PC-3 (cell line): ENCODE results near the gene C20orf173. TPM values are rescaled to one million over a fixed set of nuclear protein-coding genes. Genes with fewer than 3 reads are reported as not detected.

Experiments
- ATAC-seq: fragments of 200-7000 bp; cut with Tn5 transposase; 2 replicates; pipeline ENCODE4 v1.9.1; 2020; ENCODE audit warnings: mild to moderate bottlenecking, moderate library complexity
- BruUV-seq: library from RNA; stranded (reverse); fragments of 400-500 nt; replicated peaks from 2 replicates; lab custom pipeline; 2021; lab: Mats Ljungman, UMichigan
- CTCF ChIA-PET: fragments of 300-600 bp; sonication (Branson Sonifier 250); formaldehyde crosslinking; loops from one replicate; lab custom pipeline; 2022; ENCODE audit warnings: antibody characterized with exemption; lab: Charles Lee
- POLR2A ChIA-PET: fragments of 300-600 bp; sonication (Branson Sonifier 250); formaldehyde crosslinking; loops from one replicate; lab custom pipeline; 2022; ENCODE audit warnings: antibody characterized with exemption; ENCODE audit not compliant: unreplicated experiment; lab: Charles Lee
- DNase-seq: peaks from one replicate; pipeline ENCODE4 v3.0.0-alpha.2; 2015
- H2AFZ ChIP-seq: fragments of 300-600 bp; sonication (generic); 2 replicates; pipeline ENCODE4 v1.6.0; 2016; ENCODE audit warnings: antibody characterized with exemption, low read length
- H3F3A ChIP-seq: fragments of 300-600 bp; sonication (generic); one replicate; pipeline ENCODE4 v1.6.0; 2017; ENCODE audit warnings: antibody characterized with exemption, low read length, control low read depth, mild to moderate bottlenecking; ENCODE audit not compliant: unreplicated experiment
- H3K27ac ChIP-seq: fragments of 300-600 bp; sonication (generic); 2 replicates; pipeline ENCODE4 v1.5.1; 2016; ENCODE audit warnings: mild to moderate bottlenecking, low read length
- H3K27me3 ChIP-seq: fragments of 300-600 bp; sonication (generic); 2 replicates; pipeline ENCODE4 v1.6.1; 2016; ENCODE audit warnings: low read length, mixed read lengths
- H3K36me3 ChIP-seq: fragments of 300-600 bp; sonication (generic); 2 replicates; pipeline ENCODE4 v1.6.1; 2016; ENCODE audit warnings: low read depth, mixed run types, low read length, mixed read lengths
- H3K4me1 ChIP-seq: fragments of 300-600 bp; sonication (generic); 2 replicates; pipeline ENCODE4 v1.5.1; 2016; ENCODE audit warnings: low read length; ENCODE audit not compliant: insufficient read depth
- H3K4me2 ChIP-seq: fragments of 300-600 bp; sonication (generic); 2 replicates; pipeline ENCODE4 v1.6.0; 2016; ENCODE audit warnings: low read length
- H3K4me3 ChIP-seq: fragments of 300-600 bp; sonication (generic); 2 replicates; pipeline ENCODE4 v1.5.1; 2016; ENCODE audit warnings: mild to moderate bottlenecking, low read length, mixed read lengths
- H3K79me2 ChIP-seq: fragments of 300-600 bp; sonication (generic); 2 replicates; pipeline ENCODE4 v1.6.1; 2017; ENCODE audit warnings: low read length, mixed read lengths
- H3K9ac ChIP-seq: fragments of 300-600 bp; sonication (generic); 2 replicates; pipeline ENCODE4 v1.6.0; 2016; ENCODE audit warnings: mild to moderate bottlenecking, low read length
- H3K9me2 ChIP-seq: fragments of 300-600 bp; sonication (generic); replicated peaks from 2 replicates; pipeline ENCODE4 v1.6.1; 2016; ENCODE audit warnings: mixed run types, low read length, mixed read lengths
- H3K9me3 ChIP-seq: fragments of 300-600 bp; sonication (generic); 2 replicates; pipeline ENCODE4 v1.6.1; 2016; ENCODE audit warnings: low read length, mixed read lengths
- H4K20me1 ChIP-seq: fragments of 300-600 bp; sonication (generic); 2 replicates; pipeline ENCODE4 v1.6.1; 2016; ENCODE audit warnings: low read length, mixed read lengths
- CTCF ChIP-seq: fragments of 300-600 bp; sonication (generic); conservative IDR thresholded peaks from 2 replicates; pipeline ENCODE4 v1.5.1; 2017; ENCODE audit warnings: antibody characterized with exemption, low read depth, mild to moderate bottlenecking, low read length
- EZH2 ChIP-seq: fragments of 300-600 bp; sonication (generic); IDR thresholded peaks from one replicate; pipeline ENCODE4 v1.6.1; 2017; ENCODE audit warnings: antibody characterized with exemption, mild to moderate bottlenecking, low read length; ENCODE audit not compliant: unreplicated experiment
- EZH2phosphoT487 ChIP-seq: fragments of 300-600 bp; sonication (generic); IDR thresholded peaks from 2 replicates; pipeline ENCODE4 v1.6.1; 2018; ENCODE audit warnings: mild to moderate bottlenecking, antibody characterized with exemption, low read length, borderline replicate concordance
- intact Hi-C: fragments of 100-400 bp; cut with micrococcal nuclease; formaldehyde crosslinking; loops from 2 replicates; pipeline ENCODE4 v1.9.0; 2023
- total RNA-seq: library from RNA; depleted of rRNA; stranded (reverse); fragments of >200 nt; gene quantifications from 2 replicates; pipeline ENCODE4 v1.2.3, GENCODE V29; 2014

The C20orf173 gene
- total RNA-seq, 1 experiment from 2014 or later: not detected

- BruUV-seq: no TSS peak
- ATAC-seq: peak; percentile 53
- intact Hi-C loops: no loop called here
- H3K27me3 ChIP-seq: no peaks in the 10 kb centered on the region
- H3K79me2 ChIP-seq: no peaks in the 10 kb centered on the region
- H3K9ac ChIP-seq: no peak overlapping the region
- H3K4me2 ChIP-seq: no peak overlapping the region
- DNase-seq: no peak
- no peaks in the 10 kb centered on the region for H4K20me1 ChIP-seq
- POLR2A ChIA-PET: no interaction called here
- H3K4me3 ChIP-seq: no peak overlapping the region
- H3K36me3 ChIP-seq: peaks cover 20% of the 10 kb centered on the region
- H3K4me1 ChIP-seq: peaks cover 11% of the 10 kb centered on the region
- H3K9me2 ChIP-seq: no peaks in the 10 kb centered on the region
- TF ChIP-seq EZH2: no peak
- no peak for TF ChIP-seq EZH2phosphoT487
- TF ChIP-seq CTCF: no peak
- no peak overlapping the region for H2AFZ ChIP-seq
- no peaks in the 10 kb centered on the region for H3F3A ChIP-seq
- H3K27ac ChIP-seq: no peak overlapping the region
- H3K9me3 ChIP-seq: no peaks in the 10 kb centered on the region
- CTCF ChIA-PET: no interaction called here
These were observed 42.1 kb upstream of the C20orf173 start for GRCh38 chr20:35571555-35571954.

GRCh38 chr20:35568645-35569044 lies 39.2 kb upstream of the C20orf173 start:
- CTCF ChIA-PET: interaction anchor here (0.6 to 0.7 kb wide), 2 partner anchors 42 to 89 kb away, joined by 3 read pairs; no protein-coding TSS in a partner anchor
- Histone ChIP-seq H4K20me1 (no peaks in the 10 kb centered on the region), H3K4me3 (no peak overlapping the region), H3K79me2 (no peaks in the 10 kb centered on the region), H3K9ac (no peak overlapping the region), H3F3A (no peaks in the 10 kb centered on the region), H2AFZ (no peak overlapping the region), H3K4me2 (no peak overlapping the region), H3K27me3 (no peaks in the 10 kb centered on the region), H3K9me2 (no peaks in the 10 kb centered on the region), H3K27ac (no peak overlapping the region), H3K9me3 (no peaks in the 10 kb centered on the region), H3K36me3 (peaks cover 6% of the 10 kb centered on the region), H3K4me1 (no peaks in the 10 kb centered on the region)
- POLR2A ChIA-PET: no interaction called here
- TF ChIP-seq CTCF (peak; percentile 69), EZH2 (no peak), EZH2phosphoT487 (no peak)
- DNase-seq: peak; percentile 70
- BruUV-seq: no TSS peak
- intact Hi-C loops: loop anchor here (2.0 to 5.0 kb wide), 2 partner anchors 34 to 50 kb away; no protein-coding TSS in a partner anchor
- ATAC-seq: peak; percentile 97

GRCh38 chr20:35564905-35565304 lies 35.5 kb upstream of the C20orf173 start:
- H3K4me2 ChIP-seq: no peak overlapping the region
- no peak overlapping the region for H3K9ac ChIP-seq
- H3K79me2 ChIP-seq: no peaks in the 10 kb centered on the region
- no peak overlapping the region for H3K4me3 ChIP-seq
- POLR2A ChIA-PET: no interaction called here
- no peak overlapping the region for H3K27ac ChIP-seq
- CTCF ChIA-PET: no interaction called here
- ATAC-seq (no peak), DNase-seq (no peak)
- H3F3A ChIP-seq: no peaks in the 10 kb centered on the region
- H2AFZ ChIP-seq: no peak overlapping the region
- TF ChIP-seq EZH2phosphoT487 (no peak), EZH2 (no peak), CTCF (no peak)
- H3K27me3 ChIP-seq: no peaks in the 10 kb centered on the region
- no peaks in the 10 kb centered on the region for H3K9me3 ChIP-seq
- intact Hi-C loops: loop anchor here (5.0 kb wide), 1 partner anchor 37 kb away; no protein-coding TSS in a partner anchor
- H3K9me2 ChIP-seq: no peaks in the 10 kb centered on the region
- peaks cover 9% of the 10 kb centered on the region; the same call in 1 of the 2 replicates for H3K4me1 ChIP-seq
- BruUV-seq: no TSS peak
- H3K36me3 ChIP-seq: no peaks in the 10 kb centered on the region; the same call in 1 of the 2 replicates
- no peaks in the 10 kb centered on the region for H4K20me1 ChIP-seq
